Loucy (cell line): ENCODE measurements around the gene PCCA.

Experiments
- CTCF ChIP-seq: fragments of 200-600 bp; sonication (generic); conservative IDR thresholded peaks from 2 replicates; pipeline ENCODE4 v1.5.1; 2014; ENCODE audit warnings: mild to moderate bottlenecking, antibody characterized with exemption, low read length
- EZH2phosphoT487 ChIP-seq: fragments of 200-600 bp; IDR thresholded peaks from 2 replicates; pipeline ENCODE4 v1.6.1; 2018; ENCODE audit warnings: antibody characterized with exemption, mild to moderate bottlenecking, moderate library complexity, borderline replicate concordance

GRCh38 chr13:100230769-100231149, 141.9 kb downstream of the PCCA start:
- TF ChIP-seq CTCF, result no peak
- no peak for TF ChIP-seq EZH2phosphoT487
